Osteocyte (in vitro differentiated cells): Measurements from ENCODE around the gene OGFOD3. TPM values are rescaled to one million over a fixed set of nuclear protein-coding genes. Genes with fewer than 3 reads are reported as not detected.

Experiments
- DNase-seq: peaks from one replicate; pipeline ENCODE4 v3.0.0; 2021; ENCODE audit warnings: mixed read lengths; ENCODE audit not compliant: unreplicated experiment; ENCODE audit errors: extremely low spot score
- H3K27ac Mint-ChIP-seq: one replicate; pipeline ENCODE4 v1.8.0; 2021; ENCODE audit warnings: mild to moderate bottlenecking, mixed read lengths; ENCODE audit not compliant: unreplicated experiment
- H3K27me3 Mint-ChIP-seq: one replicate; pipeline ENCODE4 v1.8.0; 2021; ENCODE audit warnings: mixed read lengths; ENCODE audit not compliant: unreplicated experiment
- H3K36me3 Mint-ChIP-seq: one replicate; pipeline ENCODE4 v1.8.0; 2021; ENCODE audit warnings: mixed read lengths; ENCODE audit not compliant: unreplicated experiment
- H3K4me1 Mint-ChIP-seq: one replicate; pipeline ENCODE4 v1.8.0; 2021; ENCODE audit warnings: mixed read lengths; ENCODE audit not compliant: unreplicated experiment
- H3K4me3 Mint-ChIP-seq: one replicate; pipeline ENCODE4 v1.8.0; 2021; ENCODE audit warnings: mild to moderate bottlenecking, moderate library complexity, mixed read lengths; ENCODE audit not compliant: unreplicated experiment
- H3K9me3 Mint-ChIP-seq: one replicate; pipeline ENCODE4 v1.8.0; 2021; ENCODE audit warnings: mixed read lengths; ENCODE audit not compliant: unreplicated experiment
- CTCF ChIP-seq: fragments of 200-600 bp; sonication (generic); IDR thresholded peaks from 2 replicates; pipeline ENCODE4 v1.5.0; 2021; ENCODE audit warnings: antibody characterized with exemption, mild to moderate bottlenecking, moderate library complexity
- total RNA-seq: library from RNA; stranded (reverse); gene quantifications from 2 replicates; pipeline ENCODE4 v1.2.1, GENCODE V29; 2021

Gene OGFOD3
- total RNA-seq, 1 donor from 2014 or later, result 32.8 TPM

GRCh38 chr17:82416771-82417170, 1.6 kb downstream of the OGFOD3 start:
- H3K9me3 Mint-ChIP-seq, result no peaks in the 10 kb centered on the region
- TF ChIP-seq CTCF, result no peak

GRCh38 chr17:82416264-82416663, 2.1 kb downstream of the OGFOD3 start:
- Mint-ChIP-seq H3K27ac (no peak overlapping the region), H3K36me3 (peaks cover 7% of the 10 kb centered on the region), H3K9me3 (no peaks in the 10 kb centered on the region), H3K27me3 (no peaks in the 10 kb centered on the region), H3K4me1 (peaks cover 21% of the 10 kb centered on the region), H3K4me3 (no peak overlapping the region)
- DNase-seq, result no peak
- no peak for TF ChIP-seq CTCF

More at GRCh38 chr17:82416771-82417170, 1.6 kb downstream of the OGFOD3 start:
- no peak overlapping the region for H3K4me3 Mint-ChIP-seq
- H3K27ac Mint-ChIP-seq, result no peak overlapping the region
- no peaks in the 10 kb centered on the region for H3K27me3 Mint-ChIP-seq
- H3K36me3 Mint-ChIP-seq, result peaks cover 7% of the 10 kb centered on the region
- no peak for DNase-seq
- H3K4me1 Mint-ChIP-seq, result peaks cover 21% of the 10 kb centered on the region

GRCh38 chr17:82415786-82416185, 2.6 kb downstream of the OGFOD3 start:
- H3K36me3 Mint-ChIP-seq, result peaks cover 2% of the 10 kb centered on the region
- no peak overlapping the region for H3K27ac Mint-ChIP-seq
- peaks cover 21% of the 10 kb centered on the region for H3K4me1 Mint-ChIP-seq
- no peaks in the 10 kb centered on the region for H3K27me3 Mint-ChIP-seq
- TF ChIP-seq CTCF, result no peak
- DNase-seq, result no peak
- no peaks in the 10 kb centered on the region for H3K9me3 Mint-ChIP-seq
- H3K4me3 Mint-ChIP-seq, result no peak overlapping the region

- Mint-ChIP-seq H3K4me3 (no peak overlapping the region), H3K27ac (no peak overlapping the region), H3K36me3 (peaks cover 2% of the 10 kb centered on the region), H3K9me3 (no peaks in the 10 kb centered on the region), H3K27me3 (no peaks in the 10 kb centered on the region), H3K4me1 (peaks cover 21% of the 10 kb centered on the region)
- no peak for DNase-seq
- no peak for TF ChIP-seq CTCF
These were observed 3.0 kb downstream of the OGFOD3 start for GRCh38 chr17:82415336-82415735.

- Mint-ChIP-seq H3K27ac (no peak overlapping the region), H3K4me3 (no peak overlapping the region), H3K36me3 (no peaks in the 10 kb centered on the region), H3K9me3 (no peaks in the 10 kb centered on the region), H3K27me3 (no peaks in the 10 kb centered on the region), H3K4me1 (peaks cover 21% of the 10 kb centered on the region)
- TF ChIP-seq CTCF, result peak; percentile 91
- DNase-seq, result peak; percentile 92
These were observed 3.7 kb downstream of the OGFOD3 start for GRCh38 chr17:82414548-82415281.
